ENCODE data around the gene VSIG4. TPM values are rescaled to one million over a fixed set of nuclear protein-coding genes. Genes with fewer than 3 reads are reported as not detected.

Gene VSIG4
- total RNA-seq, 1 donor from 2014 or later, result not detected

DNA sequence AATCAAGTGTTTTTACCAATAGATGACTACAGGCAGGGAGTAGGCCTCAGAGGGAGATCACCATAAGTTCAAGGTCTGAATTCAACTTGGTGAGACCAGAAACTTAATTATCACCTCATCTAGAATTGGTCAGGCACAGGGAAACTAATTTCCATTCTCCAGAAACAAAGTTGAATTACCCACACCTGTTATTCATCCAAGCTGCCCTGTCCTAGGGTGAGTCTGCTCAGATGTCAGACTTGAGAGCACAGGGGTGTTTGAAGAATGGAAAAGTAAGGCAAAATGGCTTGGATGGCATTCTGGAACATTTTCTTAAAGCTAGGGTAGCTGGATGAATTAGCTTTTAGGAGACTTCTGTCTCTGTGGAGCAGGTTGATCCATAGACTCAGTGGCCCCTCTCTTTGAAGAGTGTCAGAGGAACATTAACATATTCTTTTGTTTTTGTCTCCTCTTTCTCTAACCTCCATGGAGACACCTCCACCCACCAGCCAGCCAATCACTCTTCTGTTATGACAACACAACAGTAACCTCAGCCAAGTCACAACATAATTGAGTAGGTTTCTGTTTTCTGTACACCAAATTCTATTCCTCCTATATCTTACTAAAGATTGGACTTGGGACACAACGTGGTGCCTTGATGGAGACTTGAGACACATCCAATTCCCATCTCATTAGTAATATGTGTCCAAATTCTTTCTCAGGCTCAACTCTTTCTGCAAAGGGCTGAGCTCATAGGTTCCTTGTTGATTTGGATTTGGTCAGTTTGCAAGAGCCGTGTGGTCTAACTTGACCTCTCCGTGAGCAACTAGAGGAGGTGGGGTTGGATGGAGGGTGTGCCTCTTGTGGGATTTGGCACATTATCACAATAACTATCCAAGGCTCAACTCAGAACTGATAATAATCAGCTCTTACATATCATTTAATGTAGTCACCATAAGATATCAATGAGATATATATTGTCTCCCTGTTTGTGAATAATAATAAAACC, 45.1 kb downstream of the VSIG4 start:
- TF ChIP-seq, protein P1, sequence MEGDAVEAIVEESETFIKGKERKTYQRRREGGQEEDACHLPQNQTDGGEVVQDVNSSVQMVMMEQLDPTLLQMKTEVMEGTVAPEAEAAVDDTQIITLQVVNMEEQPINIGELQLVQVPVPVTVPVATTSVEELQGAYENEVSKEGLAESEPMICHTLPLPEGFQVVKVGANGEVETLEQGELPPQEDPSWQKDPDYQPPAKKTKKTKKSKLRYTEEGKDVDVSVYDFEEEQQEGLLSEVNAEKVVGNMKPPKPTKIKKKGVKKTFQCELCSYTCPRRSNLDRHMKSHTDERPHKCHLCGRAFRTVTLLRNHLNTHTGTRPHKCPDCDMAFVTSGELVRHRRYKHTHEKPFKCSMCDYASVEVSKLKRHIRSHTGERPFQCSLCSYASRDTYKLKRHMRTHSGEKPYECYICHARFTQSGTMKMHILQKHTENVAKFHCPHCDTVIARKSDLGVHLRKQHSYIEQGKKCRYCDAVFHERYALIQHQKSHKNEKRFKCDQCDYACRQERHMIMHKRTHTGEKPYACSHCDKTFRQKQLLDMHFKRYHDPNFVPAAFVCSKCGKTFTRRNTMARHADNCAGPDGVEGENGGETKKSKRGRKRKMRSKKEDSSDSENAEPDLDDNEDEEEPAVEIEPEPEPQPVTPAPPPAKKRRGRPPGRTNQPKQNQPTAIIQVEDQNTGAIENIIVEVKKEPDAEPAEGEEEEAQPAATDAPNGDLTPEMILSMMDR (IDR thresholded peaks at IDR 0.05), result no peak
- no peaks in the 10 kb centered on the region for H3K4me1 Mint-ChIP-seq (ENCODE audit: unreplicated experiment)
- H3K4me3 Mint-ChIP-seq (ENCODE audit: unreplicated experiment), result no peak overlapping the region
- H3K27me3 Mint-ChIP-seq (ENCODE audit: unreplicated experiment), result no peaks in the 10 kb centered on the region
- H3K36me3 Mint-ChIP-seq (ENCODE audit: unreplicated experiment), result no peaks in the 10 kb centered on the region
- no peak overlapping the region for H3K27ac Mint-ChIP-seq (ENCODE audit: unreplicated experiment)
- H3K9me3 Mint-ChIP-seq (ENCODE audit: unreplicated experiment), result no peaks in the 10 kb centered on the region
- no peak for DNase-seq (ENCODE audit: extremely low spot score, unreplicated experiment)

DNA sequence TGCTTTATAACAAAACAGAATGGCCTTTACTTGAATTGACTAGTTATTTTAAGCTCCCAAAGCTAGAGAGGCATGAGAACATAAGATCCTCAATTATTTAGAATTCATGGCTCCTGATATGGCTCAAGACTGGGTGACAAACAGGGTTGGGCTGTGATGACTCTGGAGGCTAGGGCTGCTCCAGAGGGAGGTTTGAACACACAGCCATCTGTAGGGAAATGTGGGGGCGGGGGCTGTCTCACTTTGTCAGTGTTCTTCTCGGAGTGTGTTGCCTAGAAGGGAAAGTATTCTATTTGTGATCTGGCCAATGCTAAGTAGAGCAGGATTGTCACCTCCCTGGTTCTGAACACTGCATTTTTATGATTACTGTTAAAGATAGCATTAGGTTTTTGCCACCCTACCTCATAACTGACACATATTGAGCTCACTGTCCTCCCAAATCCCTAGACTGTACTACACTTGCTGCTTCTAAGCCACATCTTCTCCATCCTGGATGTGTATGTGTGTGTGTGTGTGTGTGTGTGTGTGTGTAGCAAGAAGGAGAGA, 45.9 kb downstream of the VSIG4 start:
- TF ChIP-seq, protein P1 (IDR thresholded peaks at IDR 0.05), result no peak
- no peaks in the 10 kb centered on the region for H3K9me3 Mint-ChIP-seq (ENCODE audit: unreplicated experiment)
- H3K4me1 Mint-ChIP-seq (ENCODE audit: unreplicated experiment), result no peaks in the 10 kb centered on the region
- no peak for DNase-seq (ENCODE audit: extremely low spot score, unreplicated experiment)
- no peak overlapping the region for H3K4me3 Mint-ChIP-seq (ENCODE audit: unreplicated experiment)
- H3K27ac Mint-ChIP-seq (ENCODE audit: unreplicated experiment), result no peak overlapping the region
- no peaks in the 10 kb centered on the region for H3K27me3 Mint-ChIP-seq (ENCODE audit: unreplicated experiment)
- no peaks in the 10 kb centered on the region for H3K36me3 Mint-ChIP-seq (ENCODE audit: unreplicated experiment)

DNA sequence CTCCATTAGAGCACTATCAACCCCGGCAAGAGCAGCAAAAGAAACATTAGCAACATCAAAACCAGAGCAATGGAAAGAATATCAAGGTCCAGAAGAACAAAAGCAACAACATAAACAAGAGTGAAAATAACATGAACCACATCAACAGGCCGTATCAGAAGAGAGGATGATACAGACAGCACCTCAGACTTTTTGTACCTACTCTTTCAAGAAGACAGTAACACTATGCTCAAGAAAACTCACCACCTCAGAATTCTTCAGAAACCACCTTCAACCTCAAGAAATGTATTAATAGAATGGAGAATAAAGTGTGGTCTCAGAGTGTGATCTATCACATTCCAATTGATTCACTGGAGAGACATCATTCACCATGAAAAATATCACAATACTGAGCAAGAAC, 46.5 kb downstream of the VSIG4 start:
- H3K27me3 Mint-ChIP-seq (ENCODE audit: unreplicated experiment), result no peaks in the 10 kb centered on the region
- no peak for DNase-seq (ENCODE audit: extremely low spot score, unreplicated experiment)
- H3K4me1 Mint-ChIP-seq (ENCODE audit: unreplicated experiment), result no peaks in the 10 kb centered on the region
- H3K27ac Mint-ChIP-seq (ENCODE audit: unreplicated experiment), result no peak overlapping the region
- no peaks in the 10 kb centered on the region for H3K36me3 Mint-ChIP-seq (ENCODE audit: unreplicated experiment)
- no peaks in the 10 kb centered on the region for H3K9me3 Mint-ChIP-seq (ENCODE audit: unreplicated experiment)
- no peak overlapping the region for H3K4me3 Mint-ChIP-seq (ENCODE audit: unreplicated experiment)
- TF ChIP-seq, protein P1 (IDR thresholded peaks at IDR 0.05), result no peak

DNA sequence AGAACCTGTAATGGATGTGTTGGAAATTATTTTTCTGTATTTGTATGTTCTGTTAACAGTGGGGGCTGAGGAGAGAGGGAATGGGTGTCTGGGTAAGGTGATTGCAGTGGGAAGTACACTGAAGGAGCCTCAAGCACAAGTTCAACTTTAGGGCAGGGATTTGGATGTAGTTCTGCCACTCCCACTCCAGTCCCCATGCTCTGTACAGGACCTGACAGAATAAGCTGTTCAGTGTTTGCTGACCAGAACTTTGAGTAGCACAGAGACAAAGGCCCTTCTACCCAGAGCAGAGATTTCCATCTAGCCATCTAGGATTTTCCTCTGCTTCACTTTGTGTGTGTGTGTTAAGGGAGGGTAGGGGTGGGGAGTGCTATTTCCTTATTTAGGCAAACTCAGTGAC, 49.2 kb downstream of the VSIG4 start:
- Mint-ChIP-seq H3K4me1 (ENCODE audit: unreplicated experiment) (no peaks in the 10 kb centered on the region), H3K36me3 (ENCODE audit: unreplicated experiment) (no peaks in the 10 kb centered on the region), H3K27me3 (ENCODE audit: unreplicated experiment) (no peaks in the 10 kb centered on the region), H3K9me3 (ENCODE audit: unreplicated experiment) (no peaks in the 10 kb centered on the region), H3K27ac (ENCODE audit: unreplicated experiment) (no peak overlapping the region), H3K4me3 (ENCODE audit: unreplicated experiment) (no peak overlapping the region)
- DNase-seq (ENCODE audit: extremely low spot score, unreplicated experiment), result no peak
- TF ChIP-seq, protein P1 (IDR thresholded peaks at IDR 0.05), result no peak

DNA sequence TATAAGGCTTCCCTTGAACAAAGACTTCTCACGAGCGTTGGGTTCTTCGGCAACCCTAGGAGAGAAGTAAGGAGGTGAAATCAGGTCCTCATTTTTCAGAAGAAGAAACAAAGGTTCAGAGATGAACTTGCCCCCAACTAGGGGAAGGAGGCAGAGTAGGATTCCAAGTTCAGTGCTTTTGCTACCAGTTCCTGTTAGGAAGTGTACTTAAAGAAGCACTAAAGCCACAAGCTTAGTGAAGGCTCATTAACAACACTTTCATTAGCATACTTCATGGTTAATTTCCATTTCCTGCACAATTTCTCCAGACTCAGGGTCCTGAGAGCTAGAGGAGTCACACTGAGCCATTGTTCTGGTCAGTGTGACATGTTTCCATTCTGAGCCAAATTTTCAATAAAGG, 52.1 kb downstream of the VSIG4 start:
- DNase-seq (ENCODE audit: extremely low spot score, unreplicated experiment), result no peak
- Mint-ChIP-seq H3K4me1 (ENCODE audit: unreplicated experiment) (no peaks in the 10 kb centered on the region), H3K27ac (ENCODE audit: unreplicated experiment) (no peak overlapping the region), H3K27me3 (ENCODE audit: unreplicated experiment) (no peaks in the 10 kb centered on the region), H3K9me3 (ENCODE audit: unreplicated experiment) (no peaks in the 10 kb centered on the region), H3K4me3 (ENCODE audit: unreplicated experiment) (no peak overlapping the region), H3K36me3 (ENCODE audit: unreplicated experiment) (no peaks in the 10 kb centered on the region)
- TF ChIP-seq, protein P1 (IDR thresholded peaks at IDR 0.05), result no peak
